Measurements from ENCODE around the gene DTWD2.
"Not testable (repeated sequence)": the region's sequence is repeated elsewhere in the genome, so short reads cannot be mapped to it uniquely, and the experiment has no call there.

Gene DTWD2

GRCh38 chr5:118863345-118863744 lies 125.0 kb downstream of the DTWD2 start:
- DNase-seq (ENCODE audit: low spot score), result no peak

- no peak for DNase-seq (ENCODE audit: low spot score)
Measured at GRCh38 chr5:118862596-118862995, 125.8 kb downstream of the DTWD2 start.

- no peak for DNase-seq (ENCODE audit: low spot score)
Measured at GRCh38 chr5:118857700-118858099, 130.6 kb downstream of the DTWD2 start.

GRCh38 chr5:118854819-118855218 lies 133.5 kb downstream of the DTWD2 start:
- DNase-seq (ENCODE audit: low spot score), result no peak

- DNase-seq (ENCODE audit: low spot score), result peak; percentile 4
Measured at GRCh38 chr5:118851785-118852184, 136.6 kb downstream of the DTWD2 start.

GRCh38 chr5:118849507-118849906 lies 138.8 kb downstream of the DTWD2 start:
- not testable (repeated sequence) for DNase-seq (ENCODE audit: low spot score)

GRCh38 chr5:118844351-118844750 lies 144.0 kb downstream of the DTWD2 start:
- no peak for DNase-seq (ENCODE audit: low spot score)

- DNase-seq (ENCODE audit: low spot score), result no peak
Measured at GRCh38 chr5:118834710-118835109, 153.6 kb downstream of the DTWD2 start.

GRCh38 chr5:118832974-118833373 lies 155.4 kb downstream of the DTWD2 start:
- no peak for DNase-seq (ENCODE audit: low spot score)

- DNase-seq (ENCODE audit: low spot score), result no peak
Measured at GRCh38 chr5:118825226-118825625, 163.1 kb downstream of the DTWD2 start.

- DNase-seq (ENCODE audit: low spot score), result no peak
Measured at GRCh38 chr5:118818604-118819003, 169.7 kb downstream of the DTWD2 start.

- DNase-seq (ENCODE audit: low spot score), result no peak
Measured at GRCh38 chr5:118808441-118808840, 179.9 kb downstream of the DTWD2 start.

GRCh38 chr5:118806571-118806970 lies 181.8 kb downstream of the DTWD2 start:
- no peak for DNase-seq (ENCODE audit: low spot score)

GRCh38 chr5:118802335-118802734 lies 186.0 kb downstream of the DTWD2 start:
- DNase-seq (ENCODE audit: low spot score), result peak; percentile 19

GRCh38 chr5:118796081-118796480 lies 192.3 kb downstream of the DTWD2 start:
- no peak for DNase-seq (ENCODE audit: low spot score)

GRCh38 chr5:118794281-118794680 lies 194.1 kb downstream of the DTWD2 start:
- no peak for DNase-seq (ENCODE audit: low spot score)

GRCh38 chr5:118793652-118794051 lies 194.7 kb downstream of the DTWD2 start:
- no peak for DNase-seq (ENCODE audit: low spot score)

- DNase-seq (ENCODE audit: low spot score), result no peak
Measured at GRCh38 chr5:118793091-118793490, 195.3 kb downstream of the DTWD2 start.

GRCh38 chr5:118791926-118792734 lies 196.2 kb downstream of the DTWD2 start:
- DNase-seq (ENCODE audit: low spot score), result peak; percentile 81

GRCh38 chr5:118789366-118789765 lies 199.0 kb downstream of the DTWD2 start:
- no peak for DNase-seq (ENCODE audit: low spot score)

GRCh38 chr5:118788351-118788750 lies 200.0 kb downstream of the DTWD2 start:
- no peak for DNase-seq (ENCODE audit: low spot score)
